ENCODE measurements around the gene SPEF2.

GRCh38 chr5:35668794-35669193 is 51.1 kb downstream of the SPEF2 start:
- TF ChIP-seq CTCF (IDR thresholded peaks at IDR 0.05; ENCODE audit: low read length) = no peak
- no peak for TF ChIP-seq EZH2 (IDR thresholded peaks at IDR 0.05; ENCODE audit: borderline replicate concordance, low read length)
